Duodenal mucosa (tissue), 2 donors: ENCODE data around the gene PIANP.

Experiments used
- H3K27ac ChIP-seq: one replicate; pipeline ENCODE4 v1.7.0; 2013; ENCODE audit warnings: low read depth, low read length
- H3K27me3 ChIP-seq, 2 donors: one replicate each; pipeline ENCODE4 v1.7.0; 2013; ENCODE audit warnings: low read length in 2 of 2, control low read depth in 1 of 2; ENCODE audit not compliant: insufficient read depth in 2 of 2, control insufficient read depth in 1 of 2
- H3K36me3 ChIP-seq, 2 donors: one replicate each; pipeline ENCODE4 v1.7.0; 2013; ENCODE audit warnings: low read length in 2 of 2, control low read depth in 1 of 2; ENCODE audit not compliant: insufficient read depth in 2 of 2, control insufficient read depth in 1 of 2
- H3K4me1 ChIP-seq, 2 donors: one replicate each; pipeline ENCODE4 v1.7.0; 2013; ENCODE audit warnings: low read length in 2 of 2, control low read depth in 1 of 2; ENCODE audit not compliant: insufficient read depth in 2 of 2, control insufficient read depth in 1 of 2
- H3K4me3 ChIP-seq, 2 donors: one replicate each; pipeline ENCODE4 v1.7.0; 2013; ENCODE audit warnings: low read length in 2 of 2, low read depth in 1 of 2
- H3K9ac ChIP-seq, 2 donors: one replicate each; pipeline ENCODE4 v1.7.0; 2013; ENCODE audit warnings: low read length in 2 of 2, low read depth in 1 of 2
- H3K9me3 ChIP-seq, 2 donors: one replicate each; pipeline ENCODE4 v1.7.0; 2013; ENCODE audit warnings: low read length in 2 of 2, control low read depth in 1 of 2; ENCODE audit not compliant: control insufficient read depth in 1 of 2

Gene PIANP

DNA sequence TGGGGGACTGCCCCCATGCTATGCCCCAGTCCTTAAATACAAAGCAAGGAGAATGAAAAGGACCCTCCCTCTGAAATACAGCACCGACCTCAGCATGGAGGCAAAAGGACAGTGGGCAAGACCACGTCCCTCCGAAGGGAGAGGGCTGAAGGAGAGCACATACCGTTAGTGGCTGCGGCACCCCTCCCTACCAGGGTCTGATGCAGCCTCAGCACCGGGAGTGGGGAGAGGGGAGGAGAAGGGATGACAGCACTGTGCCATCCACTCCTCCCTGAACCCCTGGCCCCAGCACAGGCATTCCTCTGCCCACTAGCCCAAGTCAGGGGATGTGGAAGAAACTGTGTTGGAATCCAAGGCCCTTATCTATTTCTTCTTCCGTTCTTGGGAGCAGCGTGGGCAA is 49.8 kb downstream of the PIANP start:
- H3K36me3 ChIP-seq: peaks cover 20 to 56% of the 10 kb centered on the region in 2 donors
- no peak overlapping the region for H3K27ac ChIP-seq
- no peak overlapping the region for H3K9ac ChIP-seq
- peaks cover 7 to 10% of the 10 kb centered on the region in 2 donors for H3K4me1 ChIP-seq
- H3K9me3 ChIP-seq: no peaks in the 10 kb centered on the region
- no peaks in the 10 kb centered on the region for H3K27me3 ChIP-seq
- no peak overlapping the region for H3K4me3 ChIP-seq

DNA sequence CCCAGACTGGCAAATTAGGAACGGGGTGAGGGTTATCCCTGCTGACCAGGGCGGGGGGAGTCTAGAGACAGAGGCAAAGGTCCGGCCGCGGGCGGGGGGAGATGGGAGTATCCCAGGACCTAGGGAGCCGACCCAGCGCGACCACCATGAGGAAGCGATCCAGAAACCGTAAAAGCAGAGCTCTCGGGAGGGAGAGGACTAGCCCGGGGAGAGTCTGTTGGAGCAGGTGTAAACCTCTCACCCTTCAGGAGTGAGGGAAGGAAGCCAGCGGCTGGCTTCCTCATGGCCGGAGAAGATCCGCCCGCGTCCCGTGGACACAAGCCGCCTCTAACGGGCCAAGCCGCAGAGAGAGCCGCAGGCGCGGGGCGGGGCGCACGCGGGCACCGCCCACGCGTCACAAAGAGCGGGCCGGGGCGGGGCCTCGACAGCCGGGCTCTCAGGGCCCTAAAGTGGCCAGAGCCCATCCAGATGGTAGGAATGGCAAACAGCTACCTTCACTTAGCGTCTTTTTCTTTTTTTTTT is 53.5 kb downstream of the PIANP start, which contains the start of gene ACRBP:
ACRBP (minus strand) TSS at position 350 of the 522 bp plus-strand sequence; CDS start at position 284, 66 bp downstream.
- H3K9ac ChIP-seq: peak within 1 kb of the TSS; percentile 65 to 76

DNA sequence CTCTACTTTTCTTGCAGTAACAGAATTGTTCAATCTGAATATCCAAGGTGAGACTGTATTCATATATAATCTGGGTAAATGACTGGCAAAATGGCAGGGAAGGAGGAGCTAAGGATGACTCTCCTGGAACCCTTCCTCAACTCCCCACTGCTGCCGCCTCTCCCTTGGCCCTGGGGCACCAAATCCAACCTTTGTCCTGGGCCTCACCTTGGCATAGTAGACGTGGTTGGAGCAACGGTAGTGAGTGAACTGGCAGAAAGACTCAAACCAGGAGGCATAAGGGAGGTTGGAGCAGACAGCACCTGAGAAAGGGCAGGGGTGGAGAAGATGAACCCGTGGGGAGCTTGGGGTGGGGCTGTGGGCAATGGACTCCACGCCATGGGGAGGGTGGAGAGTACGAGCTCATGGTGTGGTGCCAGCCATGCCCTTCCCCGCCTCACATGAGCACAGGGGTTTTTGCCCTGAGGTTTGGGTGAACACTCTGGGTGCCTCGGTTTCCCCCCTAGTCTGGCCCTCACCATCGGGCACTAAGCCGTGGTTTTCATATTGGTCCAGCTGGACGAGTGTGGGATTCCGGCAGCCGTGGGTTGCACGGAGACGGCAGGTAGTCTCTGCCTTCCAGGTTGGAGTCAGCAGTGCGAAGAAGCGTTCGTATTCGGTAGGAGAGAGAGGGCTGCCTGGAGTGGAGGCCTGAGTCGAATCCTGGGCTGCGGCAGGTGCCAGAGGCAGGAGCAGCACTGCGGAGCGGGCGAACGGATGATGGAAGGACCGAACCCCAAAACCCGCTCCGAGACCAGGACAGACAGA is 54.1 kb downstream of the PIANP start:
- H3K9ac ChIP-seq: peak overlapping the region; percentile 65 to 76
- peaks cover 13 to 25% of the 10 kb centered on the region in 2 donors for H3K36me3 ChIP-seq
- no peaks in the 10 kb centered on the region for H3K9me3 ChIP-seq
- no peak overlapping the region for H3K27ac ChIP-seq
- H3K4me1 ChIP-seq: peaks cover 12 to 15% of the 10 kb centered on the region in 2 donors
- no peaks in the 10 kb centered on the region for H3K27me3 ChIP-seq
- H3K4me3 ChIP-seq: peak overlapping the region; percentile 71 to 79

More for the DNA sequence above, 53.5 kb downstream of the PIANP start, which contains the start of gene ACRBP:
- no peaks in the 10 kb centered on the region for H3K27me3 ChIP-seq
- no peak within 1 kb of the TSS for H3K27ac ChIP-seq
- H3K4me3 ChIP-seq: peak within 1 kb of the TSS; percentile 71 to 79
- peaks cover 12 to 15% of the 10 kb centered on the region in 2 donors for H3K4me1 ChIP-seq
- peaks cover 13 to 28% of the 10 kb centered on the region in 2 donors for H3K36me3 ChIP-seq
- H3K9me3 ChIP-seq: no peaks in the 10 kb centered on the region

DNA sequence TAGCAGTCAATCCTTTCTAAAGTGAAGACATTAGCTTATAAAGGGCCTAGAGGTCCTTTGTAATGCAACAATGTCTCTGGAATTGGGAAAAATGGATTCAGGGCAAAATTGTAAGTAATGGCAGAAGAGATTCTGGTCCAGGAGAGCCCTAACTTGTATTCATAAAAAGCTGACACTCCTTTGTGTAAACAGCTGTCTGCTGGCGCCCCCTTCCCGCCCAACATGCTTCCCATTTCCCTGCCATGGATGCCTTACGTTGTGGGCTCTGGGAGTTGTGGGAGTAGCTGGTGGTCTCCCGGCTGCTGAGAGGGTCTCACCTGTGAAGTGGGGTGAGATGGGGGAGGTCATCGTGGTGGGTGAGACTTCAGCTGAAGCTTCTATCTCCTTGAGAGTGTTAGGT is 55.7 kb downstream of the PIANP start:
- Histone ChIP-seq H3K9ac (no peak overlapping the region), H3K36me3 (peaks cover 0 to 9% of the 10 kb centered on the region in 2 donors), H3K27me3 (no peaks in the 10 kb centered on the region), H3K4me3 (no peak overlapping the region), H3K9me3 (no peaks in the 10 kb centered on the region), H3K4me1 (peaks cover 18 to 19% of the 10 kb centered on the region in 2 donors), H3K27ac (no peak overlapping the region)

DNA sequence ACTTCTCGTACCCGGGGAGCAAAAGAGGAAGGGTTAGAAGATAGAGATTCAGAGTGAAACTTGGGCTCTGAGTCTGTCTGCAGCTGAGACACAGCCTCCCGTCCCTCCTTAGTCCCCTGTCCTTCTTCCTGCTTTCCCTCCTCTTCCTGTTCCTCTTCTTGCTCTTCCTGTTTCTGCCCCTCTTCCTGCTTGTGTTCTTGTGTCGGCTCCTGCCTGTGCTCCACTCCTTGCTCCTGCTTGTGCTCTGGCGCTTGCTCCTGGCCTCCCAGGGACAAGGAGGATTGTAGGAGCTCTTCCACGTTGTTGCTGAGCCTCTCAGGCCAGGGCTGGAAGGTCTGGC is 56.4 kb downstream of the PIANP start:
- no peak overlapping the region for H3K4me3 ChIP-seq
- H3K27me3 ChIP-seq: no peaks in the 10 kb centered on the region
- H3K4me1 ChIP-seq: peaks cover 18 to 19% of the 10 kb centered on the region in 2 donors
- H3K9ac ChIP-seq: no peak overlapping the region
- peaks cover 0 to 9% of the 10 kb centered on the region in 2 donors for H3K36me3 ChIP-seq
- no peak overlapping the region for H3K27ac ChIP-seq
- H3K9me3 ChIP-seq: no peaks in the 10 kb centered on the region
